HepG2 (cell line): Measurements from ENCODE around the gene SMIM14. TPM values are rescaled to one million over a fixed set of nuclear protein-coding genes. Genes with fewer than 3 reads are reported as not detected.

ENCODE experiments used
- ATAC-seq: fragments of 200-7000 bp; cut with Tn5 transposase; 3 replicates; pipeline ENCODE4 v1.9.1; 2020; ENCODE audit warnings: mild to moderate bottlenecking, moderate library complexity
- BruUV-seq: library from RNA; stranded (reverse); fragments of 400-500 nt; replicated peaks from 2 replicates; lab custom pipeline; 2021; lab: Mats Ljungman, UMichigan
- CTCF ChIA-PET: fragments of 300-600 bp; formaldehyde crosslinking; extraction: SDS; loops from one replicate; lab custom pipeline; 2021; ENCODE audit warnings: low total read pairs, inconsistent platforms, low intra/inter-chr PET ratio; lab: Yijun Ruan, JAX
- POLR2A ChIA-PET: fragments of 350-600 bp; sonication (Branson Sonifier 250); formaldehyde crosslinking; loops from one replicate; lab custom pipeline; 2020; ENCODE audit warnings: antibody characterized with exemption, inconsistent platforms; lab: Yijun Ruan, JAX
- DNase-seq: peaks from one replicate; pipeline ENCODE4 v3.0.0-alpha.2; 2015; ENCODE audit warnings: low spot score
- FAIRE-seq: peaks from 3 replicates; lab custom pipeline; 2011; peaks lifted over from hg19 to GRCh38; lab: Jason Lieb, UNC
- H2AFZ ChIP-seq: one replicate; pipeline ENCODE4 v1.6.1; 2011; ENCODE audit warnings: low read length, inconsistent platforms
- H3K27ac ChIP-seq: fragments of 300-600 bp; 3 replicates; pipeline ENCODE4 v1.8.0; 2011; ENCODE audit warnings: mixed run types, mild to moderate bottlenecking, mixed read lengths, low read length, inconsistent platforms; ENCODE audit not compliant: insufficient read depth; ENCODE audit errors: extremely low read length
- H3K27me3 ChIP-seq, 2 experiments: fragments of 200-600 bp in 1 of 2; 2 replicates in 1 of 2; 3 replicates in 1 of 2; pipeline versions ENCODE4 v1.6.0 to v1.8.0; 2011; ENCODE audit warnings: low read length in 2 of 2, mild to moderate bottlenecking in 2 of 2, moderate library complexity in 2 of 2, inconsistent platforms in 1 of 2; ENCODE audit not compliant: insufficient read depth in 2 of 2, control insufficient read depth in 1 of 2
- H3K36me3 ChIP-seq, 2 experiments: fragments of 200-600 bp in 1 of 2; replicated peaks in 1 of 2; 2 replicates in 1 of 2; 3 replicates in 1 of 2; pipeline versions ENCODE4 v1.5.1 to v1.8.0; 2011; ENCODE audit warnings: low read length in 2 of 2, inconsistent platforms in 1 of 2; ENCODE audit not compliant: insufficient read depth in 2 of 2, control insufficient read depth in 1 of 2
- H3K4me1 ChIP-seq: 2 replicates; pipeline ENCODE4 v1.5.1; 2012; ENCODE audit warnings: low read length, inconsistent platforms; ENCODE audit not compliant: insufficient read depth
- H3K4me2 ChIP-seq: 2 replicates; pipeline ENCODE4 v1.6.0; 2011; ENCODE audit warnings: low read depth, low read length, inconsistent platforms
- H3K4me3 ChIP-seq, 3 experiments: fragments of 200-600 bp in 1 of 3; sonication (generic), shearing (Covaris generic) in 1 of 3; replicated peaks in 1 of 3; 2 replicates each; pipeline ENCODE4 v1.5.1; 2011 to 2016; ENCODE audit warnings: low read length in 3 of 3, inconsistent platforms in 2 of 3, low read depth in 2 of 3, mild to moderate bottlenecking in 2 of 3, control low read depth in 1 of 3, mixed read lengths in 1 of 3; ENCODE audit not compliant: insufficient read depth in 1 of 3
- H3K79me2 ChIP-seq: one replicate; pipeline ENCODE4 v1.6.1; 2011; ENCODE audit warnings: low read length, inconsistent platforms; ENCODE audit not compliant: insufficient read depth
- H3K9ac ChIP-seq: 2 replicates; pipeline ENCODE4 v1.6.0; 2011; ENCODE audit warnings: mild to moderate bottlenecking, low read depth, low read length, inconsistent platforms; ENCODE audit not compliant: insufficient read depth
- H3K9me3 ChIP-seq: 2 replicates; pipeline ENCODE4 v1.5.1; 2012; ENCODE audit warnings: mild to moderate bottlenecking, low read length
- H4K20me1 ChIP-seq: 2 replicates; pipeline ENCODE4 v1.6.0; 2011; ENCODE audit warnings: inconsistent platforms, mild to moderate bottlenecking, low read length, moderate library complexity; ENCODE audit not compliant: insufficient read depth
- AGO2 ChIP-seq: fragments of 200-400 bp; formaldehyde crosslinking; optimal IDR thresholded peaks from 2 replicates; pipeline ENCODE3; 2017; ENCODE audit warnings: mild to moderate bottlenecking, low read depth, low read length, moderate library complexity
- CEBPG ChIP-seq: IDR thresholded peaks from 2 replicates; pipeline ENCODE4 v1.6.1; 2016
- JDP2 ChIP-seq: sonication (generic); formaldehyde crosslinking; IDR thresholded peaks from 2 replicates; pipeline ENCODE4 v1.8.1; 2022; ENCODE audit warnings: missing genetic modification reagents, borderline replicate concordance
- KDM2A ChIP-seq: sonication (generic); formaldehyde crosslinking; IDR thresholded peaks from 2 replicates; pipeline ENCODE4 v1.4.0; 2020; ENCODE audit warnings: low read depth, missing genetic modification reagents, borderline replicate concordance
- NCOA1 ChIP-seq: sonication (generic); formaldehyde crosslinking; IDR thresholded peaks from 2 replicates; pipeline ENCODE4 v1.9.0; 2021; ENCODE audit warnings: missing genetic modification reagents
- PAF1 ChIP-seq: IDR thresholded peaks from 2 replicates; pipeline ENCODE4 v1.6.1; 2016; ENCODE audit warnings: missing genetic modification reagents, missing compliant biosample characterization
- POLR2A ChIP-seq, 2 experiments: IDR thresholded peaks; 2 replicates each; pipeline ENCODE4 v1.6.1; 2011; ENCODE audit warnings: low read depth in 2 of 2, low read length in 2 of 2, mild to moderate bottlenecking in 1 of 2, moderate library complexity in 1 of 2; ENCODE audit not compliant: insufficient read depth in 1 of 2
- POLR2AphosphoS2 ChIP-seq: IDR thresholded peaks from 2 replicates; pipeline ENCODE4 v1.6.1; 2011; ENCODE audit warnings: low read depth, low read length, improper control_type of control experiment
- POLR2G ChIP-seq: fragments of 200-400 bp; formaldehyde crosslinking; IDR thresholded peaks from 2 replicates; pipeline ENCODE4 v1.6.1; 2018; ENCODE audit warnings: mild to moderate bottlenecking, low read depth, low read length, moderate library complexity
- RBM22 ChIP-seq: fragments of 200-400 bp; formaldehyde crosslinking; optimal IDR thresholded peaks from 2 replicates; pipeline ENCODE3; 2017; ENCODE audit warnings: mild to moderate bottlenecking, low read length, moderate library complexity
- SMAD3 ChIP-seq: sonication (generic); formaldehyde crosslinking; IDR thresholded peaks from 2 replicates; pipeline ENCODE4 v1.4.0; 2020; ENCODE audit warnings: missing genetic modification reagents
- SRSF4 ChIP-seq: fragments of 200-400 bp; formaldehyde crosslinking; IDR thresholded peaks from one replicate; pipeline ENCODE4 v1.6.1; 2018; ENCODE audit warnings: mild to moderate bottlenecking, low read depth, low read length, moderate library complexity; ENCODE audit not compliant: poor library complexity, severe bottlenecking
- ZC3H4 ChIP-seq: sonication (generic); formaldehyde crosslinking; IDR thresholded peaks from 2 replicates; pipeline ENCODE4 v1.4.0; 2020; ENCODE audit warnings: missing genetic modification reagents, borderline replicate concordance
- ZFP36L1 ChIP-seq: sonication (generic); formaldehyde crosslinking; IDR thresholded peaks from 2 replicates; pipeline ENCODE4 v1.8.0; 2022; ENCODE audit warnings: mild to moderate bottlenecking, missing genetic modification reagents, moderate library complexity
- ZNF567 ChIP-seq: sonication (generic); formaldehyde crosslinking; IDR thresholded peaks from 2 replicates; pipeline ENCODE4 v1.8.1; 2023; ENCODE audit warnings: mild to moderate bottlenecking, missing genetic modification reagents, borderline replicate concordance
- ZNF614 ChIP-seq: IDR thresholded peaks from 2 replicates; pipeline ENCODE4 v1.6.1; 2018; ENCODE audit warnings: missing biosample characterization, missing genetic modification reagents, inconsistent platforms, borderline replicate concordance
- ZNF768 ChIP-seq: sonication (generic); formaldehyde crosslinking; IDR thresholded peaks from 2 replicates; pipeline ENCODE4 v1.4.0; 2020; ENCODE audit warnings: missing genetic modification reagents
- WGBS: methylation state at CpG from one replicate; pipeline ENCODE4 v1.1.6; 2017; ENCODE audit warnings: low lambda C conversion rate; 5-methylcytosine and 5-hydroxymethylcytosine counted together
- in situ Hi-C: cut with HindIII; loops from 2 replicates; pipeline ENCODE4 v1.10.0; 2017; ENCODE audit warnings: low pct_unique_long_range_greater_than_20kb; ENCODE audit not compliant: extremely low pct_ligation_motif_present
- intact Hi-C: fragments of 100-400 bp; cut with micrococcal nuclease; formaldehyde crosslinking; loops from one replicate; pipeline ENCODE4 v1.10.0; 2022; ENCODE audit not compliant: unreplicated experiment
- polyA plus RNA-seq, 8 experiments: library from polyadenylated mRNA; depleted of rRNA in 3 of 8; stranded (reverse) in 7 of 8; unstranded in 1 of 8; fragments of >200 nt; fragmentation: Illumina TruSeq in 4 of 8; extraction: Trizol in 4 of 8; gene quantifications; 2 replicates each; pipeline versions ENCODE4 v1.2.1 to v1.2.3, GENCODE V29; 2011 to 2016; ENCODE audit warnings: low read depth in 4 of 8, missing spikeins in 1 of 8, mixed read lengths in 1 of 8; ENCODE audit not compliant: insufficient read depth in 1 of 8
- total RNA-seq, 5 experiments: library from RNA; depleted of rRNA; stranded (reverse); fragments of >200 nt; fragmentation: Illumina TruSeq; extraction: Trizol; gene quantifications; 2 replicates each; pipeline ENCODE4 v1.2.3, GENCODE V29; 2016; ENCODE audit warnings: low read depth in 1 of 5
- TF ChIP-seq, protein P1 (sequence below), 2 experiments: fragments of 450-650 bp in 1 of 2; sonication (generic) in 1 of 2; formaldehyde crosslinking; IDR thresholded peaks; 2 replicates each; pipeline versions ENCODE4 v1.5.0 to v1.8.0; 2020 to 2022; ENCODE audit warnings: mild to moderate bottlenecking in 1 of 2, missing genetic modification reagents in 1 of 2

SMIM14 gene
- total and polyA plus RNA-seq, 2 of the 13 experiments (the other 11 are each of a cell fraction or from before 2014, with no cell fraction given), result 16.3 to 28.1 TPM

DNA sequence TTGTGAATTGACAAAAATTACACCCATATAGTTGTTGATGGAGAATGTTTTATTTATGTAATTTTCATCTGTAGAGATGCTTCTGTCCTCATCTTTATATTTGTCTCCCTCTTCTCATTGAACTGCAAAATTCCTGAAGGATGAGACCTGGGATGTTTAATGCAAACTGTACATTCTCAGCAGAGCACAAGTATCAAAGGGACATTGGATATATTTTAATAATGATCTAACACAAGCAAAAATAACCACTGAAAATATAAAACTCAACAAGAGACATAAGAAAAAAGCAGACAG lies 140.0 kb downstream of the SMIM14 start:
- in situ Hi-C loops, result no loop called here
- no peak for ATAC-seq
- intact Hi-C loops, result no loop called here
- peaks cover 10% of the 10 kb centered on the region; the same call in 1 of the 2 replicates for H3K4me1 ChIP-seq
- H3K79me2 ChIP-seq, result no peaks in the 10 kb centered on the region
- POLR2A ChIA-PET, result interaction anchor here (2.1 kb wide), 1 partner anchor 29 kb away, joined by 9 read pairs; the partner anchor contains the start of gene UGDH
- peaks cover 8 to 41% of the 10 kb centered on the region in 2 experiments for H3K36me3 ChIP-seq
- no peaks in the 10 kb centered on the region for H3K27me3 ChIP-seq
- H4K20me1 ChIP-seq, result no peaks in the 10 kb centered on the region
- H2AFZ ChIP-seq, result no peak overlapping the region
- FAIRE-seq, result no peak
- no peak overlapping the region for H3K27ac ChIP-seq
- no TSS peak for BruUV-seq
- H3K9me3 ChIP-seq, result no peaks in the 10 kb centered on the region
- H3K9ac ChIP-seq, result no peak overlapping the region
- TF ChIP-seq RBM22 (peak; percentile 2), SMAD3 (0 out of 2 replicates have a peak, but pooled peaks have one; percentile 3), JDP2 (CRISPR knock-in tag) (no peak)
- no peak for DNase-seq
- no peak overlapping the region for H3K4me3 ChIP-seq
- CTCF ChIA-PET, result no interaction called here
- no peak overlapping the region for H3K4me2 ChIP-seq

DNA sequence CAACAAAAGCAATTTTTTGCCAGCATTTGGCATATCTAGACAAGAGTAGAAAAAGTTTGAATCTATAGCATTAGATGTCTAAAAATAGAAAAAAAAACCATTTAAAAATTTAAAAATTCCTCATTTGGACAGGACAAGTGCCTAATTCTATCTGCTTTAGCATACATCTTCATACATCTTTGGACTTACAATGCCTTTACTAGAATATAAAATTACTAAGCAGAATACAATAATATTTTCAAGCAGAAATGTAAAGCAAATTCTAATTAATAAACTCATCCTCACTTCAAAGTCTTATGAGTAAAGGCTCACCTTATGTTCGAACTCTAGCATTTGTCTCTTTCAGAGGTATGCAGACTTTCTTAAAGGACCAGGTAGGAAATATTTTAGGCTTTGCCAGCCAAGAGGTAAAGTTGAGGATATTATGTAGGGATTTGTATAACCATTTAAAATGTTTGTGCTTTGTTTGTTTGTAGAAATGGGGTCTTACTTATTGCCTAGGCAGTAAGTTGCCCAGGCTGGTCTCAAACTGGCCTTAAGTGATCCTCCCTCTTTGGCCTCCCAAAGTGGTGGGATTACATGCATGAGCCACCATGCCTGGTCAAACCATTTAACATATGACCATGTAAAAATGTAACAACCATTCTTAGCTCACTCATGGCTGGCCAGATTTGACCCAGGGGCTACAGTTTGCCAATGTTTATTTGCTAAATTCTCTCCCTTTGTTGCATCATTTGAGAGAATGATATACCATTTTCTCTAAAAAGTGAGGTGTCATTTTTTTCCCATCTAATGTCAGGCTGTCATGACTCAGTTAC lies 140.5 kb downstream of the SMIM14 start:
- no peak overlapping the region for H3K9ac ChIP-seq
- ATAC-seq (no peak), DNase-seq (no peak), FAIRE-seq (no peak)
- H3K4me3 ChIP-seq, result no peak overlapping the region
- WGBS, result 88% methylated on average over 1 of the region's 1 CpG
- no peaks in the 10 kb centered on the region for H4K20me1 ChIP-seq
- H3K4me1 ChIP-seq, result peaks cover 10% of the 10 kb centered on the region; the same call in 1 of the 2 replicates
- no peaks in the 10 kb centered on the region for H3K79me2 ChIP-seq
- no peak overlapping the region for H3K27ac ChIP-seq
- intact Hi-C loops (no loop called here), in situ Hi-C loops (no loop called here)
- no peaks in the 10 kb centered on the region for H3K9me3 ChIP-seq
- CTCF ChIA-PET, result no interaction called here
- no peak overlapping the region for H2AFZ ChIP-seq
- no TSS peak for BruUV-seq
- no peaks in the 10 kb centered on the region for H3K27me3 ChIP-seq
- no peak overlapping the region for H3K4me2 ChIP-seq
- POLR2A ChIA-PET, result interaction anchor here (1.1 to 2.1 kb wide), 2 partner anchors 29 to 60 kb away, joined by 3 to 9 read pairs; partner anchors contain the start of gene UGDH
- peaks cover 5 to 36% of the 10 kb centered on the region in 2 experiments; a peak in 4 of 5 replicates for H3K36me3 ChIP-seq
- TF ChIP-seq PAF1 (CRISPR knock-in tag) (peak; percentile 84), ZFP36L1 (CRISPR knock-in tag) (peak; percentile 68; the same call in 1 of the 2 replicates), RBM22 (peak; percentile 100), SMAD3 (0 out of 2 replicates have a peak, but pooled peaks have one; percentile 29), POLR2G (peak; percentile 71), KDM2A (CRISPR knock-in tag) (peak; percentile 52; the same call in 1 of the 2 replicates), POLR2AphosphoS2 (no peak), ZC3H4 (CRISPR knock-in tag) (peak; percentile 69), NCOA1 (CRISPR knock-in tag) (no peak), POLR2A (IDR thresholded peaks at IDR 0.05; ENCODE audit: insufficient read depth in 1 of 2, low read depth in 2 of 2, low read length in 2 of 2) (peak; percentile 42 to 48; a peak in 2 of 4 replicates), AGO2 (peak; percentile 85), ZNF614 (CRISPR knock-in tag) (no peak), SRSF4 (peak; percentile 93), CEBPG (CRISPR knock-in tag) (0 out of 2 replicates have a peak, but pooled peaks have one; percentile 24), ZNF768 (CRISPR knock-in tag) (no peak), ZNF567 (no peak)
- TF ChIP-seq, protein P1, sequence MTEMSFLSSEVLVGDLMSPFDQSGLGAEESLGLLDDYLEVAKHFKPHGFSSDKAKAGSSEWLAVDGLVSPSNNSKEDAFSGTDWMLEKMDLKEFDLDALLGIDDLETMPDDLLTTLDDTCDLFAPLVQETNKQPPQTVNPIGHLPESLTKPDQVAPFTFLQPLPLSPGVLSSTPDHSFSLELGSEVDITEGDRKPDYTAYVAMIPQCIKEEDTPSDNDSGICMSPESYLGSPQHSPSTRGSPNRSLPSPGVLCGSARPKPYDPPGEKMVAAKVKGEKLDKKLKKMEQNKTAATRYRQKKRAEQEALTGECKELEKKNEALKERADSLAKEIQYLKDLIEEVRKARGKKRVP (CRISPR knock-in tag; IDR thresholded peaks at IDR 0.05), result peak in 1 of 2 experiments; percentile 89; a peak in 2 of 4 replicates
